ENCODE data around the gene CST3. TPM values are rescaled to one million over a fixed set of nuclear protein-coding genes. Genes with fewer than 3 reads are reported as not detected.
"Not testable (repeated sequence)": the region's sequence is repeated elsewhere in the genome, so short reads cannot be mapped to it uniquely, and the experiment has no call there.

The CST3 gene
- total RNA-seq, 1 donor from 2014 or later, result 63.6 TPM

DNA sequence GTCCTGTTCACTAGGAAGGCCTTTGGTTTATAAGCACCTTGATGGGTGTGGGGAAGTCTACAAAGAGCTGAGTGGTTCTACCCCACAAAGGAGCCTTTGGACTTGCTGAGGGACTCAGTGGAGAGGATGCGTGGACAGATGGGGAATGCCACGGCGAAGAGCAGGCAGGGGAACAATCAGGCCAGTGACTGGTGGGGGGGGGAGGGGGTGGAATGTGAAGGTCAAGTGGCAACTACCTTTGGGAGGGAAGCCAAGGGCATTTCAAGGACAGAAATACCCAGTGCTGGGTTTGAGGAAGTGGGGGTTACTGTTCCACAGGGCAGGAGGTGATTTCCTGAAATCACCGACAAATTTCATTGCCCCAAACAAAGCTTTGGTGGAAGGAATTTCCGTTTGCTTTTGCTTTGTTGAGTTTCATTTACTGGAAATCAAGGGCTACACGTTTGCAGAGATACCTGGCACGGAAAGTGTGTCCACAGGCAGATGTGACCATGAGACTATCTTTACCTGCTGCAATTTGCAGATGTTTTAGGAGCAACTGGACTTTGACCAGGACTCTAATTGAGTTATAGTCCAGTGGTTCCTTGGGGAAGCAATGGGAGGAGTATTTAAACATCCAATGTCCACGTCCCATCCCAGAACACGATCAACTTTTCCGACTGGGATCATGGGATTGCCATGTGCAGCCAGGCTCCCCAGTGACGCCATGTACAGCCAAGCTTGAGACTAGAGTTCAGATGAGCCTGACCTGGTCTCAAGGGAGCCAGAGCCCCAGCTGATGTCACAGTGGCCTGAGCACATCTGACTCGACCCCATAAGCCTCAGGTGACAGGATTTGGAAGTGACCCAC, 8.0 kb downstream of the CST3 start:
- DNase-seq (ENCODE audit: low spot score in 2 of 2) (no peak), FAIRE-seq (no peak)

DNA sequence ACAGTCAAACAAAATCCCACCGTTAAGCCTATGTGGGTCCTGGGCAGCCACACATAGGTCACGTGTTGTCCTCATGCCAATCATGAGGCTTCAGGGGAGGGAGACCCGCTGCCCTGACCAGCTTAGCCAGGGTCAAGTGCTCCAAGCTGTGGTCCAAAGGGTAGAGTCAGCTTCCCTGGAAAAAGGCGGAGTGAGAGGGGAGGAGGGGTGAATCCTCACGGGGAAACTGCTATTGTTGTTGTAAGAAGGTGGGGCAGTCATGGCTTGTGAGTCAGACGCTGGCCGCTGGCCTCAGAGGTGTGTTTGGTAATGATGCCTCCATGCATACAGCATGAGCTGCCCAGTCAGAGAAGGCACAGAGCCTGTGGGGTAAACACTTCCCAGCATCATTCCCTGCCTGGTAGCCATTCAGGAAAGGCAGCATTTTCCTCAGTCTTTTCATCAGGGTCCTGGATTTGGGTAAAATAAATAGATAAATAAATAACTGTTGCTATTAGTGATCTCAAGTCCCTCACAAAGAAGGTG, 8.7 kb downstream of the CST3 start:
- DNase-seq (ENCODE audit: low spot score in 2 of 2), result no peak
- FAIRE-seq, result no peak

DNA sequence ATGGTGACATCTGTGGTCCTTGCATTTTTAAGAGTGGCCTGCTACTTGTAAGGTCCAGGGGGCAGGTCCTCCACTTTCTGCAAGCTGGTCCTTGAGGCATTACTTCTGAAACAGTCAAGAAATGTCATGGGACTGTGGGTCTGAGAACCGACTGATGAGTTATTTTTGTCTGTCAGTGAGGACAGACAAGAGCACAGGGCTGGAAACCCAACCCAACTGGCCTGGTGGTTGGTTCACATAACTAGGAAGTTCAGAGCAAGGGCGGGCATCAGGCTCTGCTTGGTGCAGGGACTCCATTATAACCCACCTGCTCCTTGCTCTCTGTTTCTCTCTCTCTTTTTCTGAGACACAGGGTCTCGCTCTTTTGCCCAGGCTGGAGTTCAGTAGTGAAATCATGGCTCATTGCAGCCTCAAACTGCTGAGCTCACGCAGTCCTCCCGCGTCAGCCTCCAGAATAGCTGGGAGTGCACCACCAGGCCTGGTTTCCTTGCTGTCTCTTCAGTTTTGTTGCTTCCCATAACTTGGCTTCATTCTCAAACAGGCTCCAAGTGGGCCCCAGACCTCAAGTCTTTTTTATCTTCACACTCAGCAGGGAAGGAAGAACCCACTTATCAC, 9.2 kb downstream of the CST3 start:
- FAIRE-seq (no peak), DNase-seq (ENCODE audit: low spot score in 2 of 2) (no peak)

DNA sequence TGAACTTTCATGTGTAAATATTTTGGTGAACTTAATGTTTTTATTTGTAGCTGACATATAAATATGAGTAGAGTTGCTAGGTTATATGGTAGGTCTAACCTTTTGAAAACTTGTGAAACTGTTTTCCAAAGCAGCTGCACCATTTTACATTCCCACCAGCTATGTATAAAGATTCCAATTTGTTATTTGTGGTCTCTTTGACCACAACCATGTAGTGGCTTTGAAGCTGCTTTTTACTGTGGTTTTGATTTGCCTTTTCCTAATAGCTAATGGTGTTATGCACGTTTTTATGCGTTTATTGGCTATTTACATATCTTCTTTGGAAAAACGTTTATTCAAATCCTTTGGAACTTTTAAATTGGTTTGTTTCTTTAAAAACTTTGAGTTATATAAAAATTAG, 10.3 kb downstream of the CST3 start:
- FAIRE-seq (peak; percentile 51), DNase-seq (ENCODE audit: low spot score in 2 of 2) (no peak)

DNA sequence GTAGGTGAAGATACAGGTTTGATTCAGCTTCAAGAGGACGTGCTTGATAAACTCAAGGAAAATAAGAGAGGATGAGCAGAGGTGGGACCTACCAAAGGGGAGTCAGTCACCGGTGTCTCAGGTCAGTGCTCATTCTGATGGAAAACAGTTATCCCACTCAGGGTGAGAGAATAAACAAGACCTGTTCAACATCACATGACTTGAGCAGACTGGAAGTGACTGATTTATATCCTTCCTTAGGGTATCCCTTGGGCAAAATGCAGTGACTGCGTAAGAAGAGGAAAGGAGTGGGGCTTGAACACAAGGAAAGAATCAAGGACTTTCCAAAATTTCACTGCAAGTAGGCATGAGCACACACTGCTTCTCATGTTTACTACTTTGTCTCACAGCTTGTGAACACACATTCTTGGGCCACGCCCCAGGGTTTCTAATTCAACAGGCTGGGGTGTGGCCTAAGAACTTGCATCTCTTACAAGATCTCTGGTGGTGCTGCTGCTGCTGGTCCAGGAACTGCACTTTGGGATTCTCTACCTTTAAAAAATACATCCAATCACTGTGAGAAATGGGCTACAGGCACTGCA, 11.6 kb downstream of the CST3 start:
- DNase-seq (ENCODE audit: low spot score in 2 of 2) (no peak), FAIRE-seq (no peak)

DNA sequence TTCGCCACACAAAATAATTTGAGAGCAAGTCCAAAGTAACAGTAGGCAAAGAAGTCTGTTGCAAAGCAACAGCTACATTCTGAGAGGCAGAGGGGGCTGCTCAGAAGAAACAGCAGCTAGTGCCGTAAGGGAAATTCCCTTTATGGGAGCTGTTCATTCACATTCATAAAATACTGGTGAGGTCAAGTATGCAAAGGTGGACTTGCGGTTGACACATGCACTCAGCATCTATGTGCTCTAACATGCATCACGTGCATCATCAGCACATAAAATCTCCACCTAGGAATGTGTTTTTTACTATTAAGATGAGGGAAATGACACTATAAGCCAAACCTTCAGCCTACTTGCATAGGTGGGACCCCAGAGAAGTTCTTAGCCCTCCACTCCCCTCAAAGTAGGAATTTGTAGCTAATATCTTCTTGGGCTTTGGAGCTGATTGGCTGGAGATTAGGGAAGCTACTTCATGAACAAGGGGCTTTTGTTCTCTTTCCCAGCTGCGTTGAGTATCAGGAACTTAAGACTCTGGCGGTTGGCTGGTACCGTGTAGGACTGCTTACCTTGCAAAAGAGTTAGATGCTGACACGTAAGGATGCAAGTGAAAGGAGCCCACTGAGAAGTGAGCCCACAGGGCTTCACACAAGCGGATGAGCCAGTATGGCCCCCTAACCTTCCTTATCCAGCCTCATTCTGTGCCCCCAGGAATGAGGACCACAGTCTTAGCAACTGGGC, 12.4 kb downstream of the CST3 start:
- DNase-seq (ENCODE audit: low spot score in 2 of 2), result no peak
- FAIRE-seq, result no peak

DNA sequence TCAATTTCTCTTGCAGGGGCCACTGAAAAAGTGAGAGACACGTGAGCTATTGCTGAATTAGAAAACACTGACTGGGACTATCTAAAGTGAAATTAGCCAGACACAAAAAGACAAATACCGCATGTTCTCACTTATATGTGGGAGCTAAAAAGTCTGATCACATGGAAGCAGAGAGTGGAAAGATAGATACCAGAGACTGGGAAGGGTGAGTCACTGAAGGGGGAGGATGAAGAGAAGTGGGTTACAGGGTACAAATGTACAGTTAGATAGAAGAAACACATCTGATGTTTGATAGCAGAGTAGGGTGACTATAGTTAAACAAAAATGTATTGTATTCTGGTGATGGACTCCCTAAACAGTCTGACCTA, 13.4 kb downstream of the CST3 start:
- FAIRE-seq (no peak), DNase-seq (ENCODE audit: low spot score in 2 of 2) (no peak)

DNA sequence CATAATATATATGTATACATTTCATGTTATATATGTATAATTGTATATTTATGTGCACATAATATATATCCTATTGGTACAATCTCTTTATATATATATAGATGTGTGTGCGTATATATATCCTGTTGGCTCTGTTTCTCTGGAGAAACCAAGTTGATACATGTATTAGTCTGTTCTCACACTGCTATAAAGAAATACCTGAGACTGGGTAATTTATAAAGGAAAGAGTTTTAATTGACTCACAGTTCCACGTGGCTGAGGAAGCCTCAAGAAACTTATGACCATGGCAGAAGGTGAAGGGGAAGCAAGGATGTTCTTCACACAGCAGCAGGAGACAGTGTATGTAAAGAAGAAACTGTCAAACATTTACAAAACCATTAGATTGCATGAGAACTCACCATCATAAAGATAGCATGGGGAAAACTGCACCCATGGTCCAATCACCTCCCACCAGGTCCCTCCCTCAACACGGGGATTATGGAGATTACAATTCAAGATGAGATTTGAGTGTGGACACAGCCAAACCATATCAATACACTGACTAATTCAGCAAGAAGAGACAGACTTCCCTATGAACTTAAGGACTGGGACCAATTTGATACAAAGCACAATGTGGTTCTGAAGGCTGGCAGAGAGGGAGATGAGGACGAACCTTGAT, 14.0 kb downstream of the CST3 start:
- no peak for DNase-seq (ENCODE audit: low spot score in 2 of 2)
- no peak for FAIRE-seq

DNA sequence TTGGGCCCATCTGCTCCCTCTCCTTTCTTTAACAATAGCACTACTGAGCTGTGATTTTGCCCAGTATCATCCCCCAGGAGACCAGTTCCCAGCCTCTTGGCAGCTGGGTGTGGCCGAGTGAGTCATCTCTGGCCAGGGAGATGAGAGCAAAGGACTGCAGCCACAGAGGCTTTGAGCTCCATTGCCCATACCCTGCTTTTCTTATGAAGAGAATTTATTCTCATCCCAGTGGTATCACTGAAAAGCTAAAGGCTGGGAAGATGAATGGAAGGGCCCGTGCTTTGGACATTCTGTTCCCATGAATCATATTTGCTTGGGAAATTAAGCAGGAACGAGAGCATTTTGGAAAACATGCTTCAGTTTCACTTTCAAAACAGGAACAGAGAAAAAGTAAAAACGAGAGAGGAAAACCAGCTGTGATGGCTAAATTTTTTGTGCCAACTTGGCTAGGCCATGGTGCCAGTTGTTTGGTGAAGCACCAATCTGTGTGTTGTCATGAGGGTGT, 14.9 kb downstream of the CST3 start:
- DNase-seq (ENCODE audit: low spot score in 2 of 2) (peak in 1 of 2 donors; percentile 52), FAIRE-seq (no peak)

DNA sequence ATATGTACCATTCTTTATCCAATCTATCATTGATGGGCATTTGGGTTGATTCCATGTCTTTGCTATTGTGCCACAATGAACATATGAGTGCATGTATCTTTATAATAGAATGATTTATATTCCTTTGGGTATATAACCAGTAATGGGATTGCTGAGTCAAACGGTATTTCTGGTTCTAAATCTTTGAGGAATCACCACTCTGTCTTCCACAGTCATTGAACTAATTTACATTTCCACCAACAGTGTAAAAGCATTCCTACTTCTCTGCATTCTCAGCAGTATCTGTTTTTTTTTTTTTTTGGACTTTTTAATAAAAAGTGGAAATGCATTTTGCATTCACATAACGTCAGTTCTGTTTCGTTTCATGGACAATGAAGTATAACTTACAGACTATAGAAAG, 15.4 kb downstream of the CST3 start:
- not testable (repeated sequence) for FAIRE-seq

DNA sequence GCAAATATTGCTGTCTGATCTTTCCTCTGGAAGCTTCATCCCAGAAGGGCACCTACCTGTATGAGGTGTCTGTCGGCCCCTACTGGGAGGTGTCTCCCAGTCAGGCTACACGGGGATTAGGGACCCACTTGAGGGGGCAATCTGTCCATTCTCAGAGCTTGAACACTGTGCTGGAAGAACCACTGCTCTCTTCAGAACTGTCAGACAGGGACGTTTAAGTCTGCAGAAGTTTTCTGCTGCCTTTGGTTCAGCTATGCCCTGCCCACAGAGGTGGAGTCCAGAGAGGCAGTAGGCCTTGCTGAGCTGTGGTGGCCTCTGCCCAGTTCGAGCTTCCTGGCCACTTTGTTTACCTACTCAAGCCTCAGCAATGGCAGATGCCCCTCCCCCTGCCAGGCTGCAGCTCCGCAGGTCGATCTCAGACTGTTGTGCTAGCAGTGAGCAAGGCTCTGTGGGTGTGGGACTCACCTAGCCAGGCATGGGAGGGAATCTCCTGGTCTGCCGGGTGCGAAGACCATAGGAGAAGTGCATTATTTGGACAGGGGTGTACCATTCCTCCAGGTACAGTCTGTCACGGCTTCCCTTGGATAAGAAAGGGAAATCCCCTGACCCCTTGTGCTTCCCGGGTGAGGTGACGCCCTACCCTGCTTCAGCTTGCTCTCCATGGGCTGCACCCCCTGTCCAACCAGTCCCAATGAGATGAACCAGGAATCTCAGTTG, 16.9 kb downstream of the CST3 start:
- DNase-seq (ENCODE audit: low spot score in 2 of 2); FAIRE-seq: not testable (repeated sequence)

More for the DNA sequence above, 15.4 kb downstream of the CST3 start:
- DNase-seq (ENCODE audit: low spot score in 2 of 2), result not testable (repeated sequence)

DNA sequence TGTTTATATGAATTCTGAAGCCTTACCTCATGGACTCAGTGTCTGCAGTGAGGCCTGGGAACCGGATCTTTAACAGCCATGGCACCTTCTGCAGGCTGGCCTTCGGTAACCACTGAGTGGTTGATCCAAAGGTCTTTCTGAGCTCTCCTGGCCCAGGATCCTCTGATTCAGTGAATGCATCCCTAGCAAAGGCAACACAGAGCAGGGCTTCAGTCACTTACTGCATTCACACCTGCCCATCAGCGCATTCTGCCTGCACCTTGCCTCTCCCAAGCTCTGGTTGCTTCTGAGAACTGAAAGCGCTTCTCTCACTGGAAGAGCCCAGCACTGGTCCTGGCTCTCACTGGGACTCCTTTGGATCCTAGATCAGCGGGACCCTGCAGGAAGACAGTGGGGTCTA, 23.6 kb downstream of the CST3 start:
- FAIRE-seq, result no peak

DNA sequence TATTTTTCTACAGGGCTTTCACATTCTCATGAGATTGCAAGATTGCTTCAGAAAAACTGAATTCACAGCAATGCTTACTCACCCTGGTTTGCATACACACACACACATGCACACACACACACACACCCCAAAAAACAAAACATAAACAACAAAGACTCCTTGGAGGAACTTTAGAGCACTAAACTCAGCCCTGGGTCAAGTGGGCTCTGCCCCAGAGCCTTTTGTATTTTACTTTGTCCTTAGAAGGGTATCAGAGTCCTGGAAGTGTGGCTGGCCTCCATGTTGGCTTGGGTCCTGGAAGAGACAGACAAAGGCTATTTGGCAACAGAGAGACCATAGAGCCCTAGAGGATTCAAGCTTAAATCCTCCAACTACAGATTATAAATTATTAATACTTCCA, 24.1 kb downstream of the CST3 start:
- FAIRE-seq (no peak), DNase-seq (ENCODE audit: low spot score in 2 of 2) (no peak)

More for the DNA sequence above, 23.6 kb downstream of the CST3 start:
- no peak for DNase-seq (ENCODE audit: low spot score in 2 of 2)

DNA sequence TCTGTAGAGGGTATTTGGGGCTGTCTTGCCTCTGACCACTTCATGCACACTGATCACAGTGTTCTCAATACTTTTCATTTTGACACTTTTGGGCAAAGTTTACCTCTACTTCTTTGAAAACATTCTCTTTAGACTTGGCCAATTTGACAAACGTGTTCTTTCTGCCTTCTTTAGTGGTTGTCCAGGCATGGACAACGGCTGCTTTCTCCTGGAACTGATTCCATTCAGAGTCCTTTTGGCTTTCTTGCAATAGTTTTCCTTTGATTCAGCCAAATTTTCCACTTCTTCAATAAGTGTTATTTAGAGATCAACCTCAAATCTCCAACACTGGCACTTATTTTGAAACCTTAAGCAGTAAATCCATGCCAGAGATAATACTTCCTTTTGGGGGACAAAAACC, 25.4 kb downstream of the CST3 start:
- no peak for DNase-seq (ENCODE audit: low spot score in 2 of 2)
- no peak for FAIRE-seq

DNA sequence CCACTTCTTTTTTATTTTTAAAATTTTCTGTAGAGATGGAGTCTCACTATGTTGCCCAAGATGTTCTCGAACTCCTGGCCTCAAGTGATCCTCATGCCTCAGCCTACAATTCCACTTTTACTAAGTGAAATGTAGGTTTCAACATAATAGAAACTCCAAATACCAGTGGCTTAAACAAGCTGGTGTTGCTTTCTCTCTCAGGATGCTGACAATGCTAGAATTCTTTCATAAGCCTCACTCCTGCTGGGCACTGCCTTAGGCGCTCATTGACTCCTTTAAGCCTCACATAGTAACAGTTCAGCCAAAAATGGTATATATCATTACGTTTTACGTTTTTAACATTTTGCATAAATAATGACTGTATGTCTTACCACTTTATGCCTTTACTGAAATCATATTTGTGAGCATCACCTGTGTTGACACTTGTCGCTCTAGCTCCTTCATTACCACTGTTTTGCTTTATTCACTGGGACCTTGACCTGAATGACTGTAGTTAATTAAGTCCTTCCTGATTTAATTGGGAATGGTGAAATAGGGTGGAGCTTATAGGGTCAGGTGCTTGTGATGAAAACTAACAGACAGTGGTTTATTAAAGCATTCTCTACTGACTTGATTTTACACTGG, 28.2 kb downstream of the CST3 start:
- FAIRE-seq, result no peak
- DNase-seq (ENCODE audit: low spot score in 2 of 2), result no peak

DNA sequence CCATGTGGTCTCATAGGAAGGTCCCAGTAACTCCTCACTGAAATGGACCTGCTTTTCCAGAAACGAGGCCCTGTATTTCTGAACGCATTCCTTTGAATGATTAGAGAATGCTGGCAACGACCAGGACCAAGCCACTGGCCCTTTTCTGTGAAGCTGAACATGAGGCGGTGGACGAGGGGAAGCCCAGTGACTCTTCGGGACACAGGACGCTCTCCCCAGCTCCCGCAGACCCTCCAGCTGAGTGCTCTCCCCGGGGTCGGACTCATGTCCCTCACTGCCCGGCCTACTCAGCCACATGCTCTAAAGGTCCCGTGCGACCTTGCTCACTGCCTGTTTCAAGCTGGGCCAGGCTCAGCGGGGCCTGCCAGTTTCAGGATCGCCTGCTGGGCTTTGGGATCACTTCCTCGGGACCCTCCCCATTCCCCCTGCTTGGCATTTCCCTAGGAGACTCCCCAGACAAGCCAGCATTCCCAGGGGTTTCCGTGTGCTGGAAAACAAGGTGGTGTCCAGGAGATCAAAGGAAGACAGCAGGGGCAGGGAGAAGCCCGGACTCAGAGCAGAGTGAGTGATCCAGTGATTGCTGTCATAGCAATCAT, 29.4 kb downstream of the CST3 start:
- FAIRE-seq, result no peak
- no peak for DNase-seq (ENCODE audit: low spot score in 2 of 2)

DNA sequence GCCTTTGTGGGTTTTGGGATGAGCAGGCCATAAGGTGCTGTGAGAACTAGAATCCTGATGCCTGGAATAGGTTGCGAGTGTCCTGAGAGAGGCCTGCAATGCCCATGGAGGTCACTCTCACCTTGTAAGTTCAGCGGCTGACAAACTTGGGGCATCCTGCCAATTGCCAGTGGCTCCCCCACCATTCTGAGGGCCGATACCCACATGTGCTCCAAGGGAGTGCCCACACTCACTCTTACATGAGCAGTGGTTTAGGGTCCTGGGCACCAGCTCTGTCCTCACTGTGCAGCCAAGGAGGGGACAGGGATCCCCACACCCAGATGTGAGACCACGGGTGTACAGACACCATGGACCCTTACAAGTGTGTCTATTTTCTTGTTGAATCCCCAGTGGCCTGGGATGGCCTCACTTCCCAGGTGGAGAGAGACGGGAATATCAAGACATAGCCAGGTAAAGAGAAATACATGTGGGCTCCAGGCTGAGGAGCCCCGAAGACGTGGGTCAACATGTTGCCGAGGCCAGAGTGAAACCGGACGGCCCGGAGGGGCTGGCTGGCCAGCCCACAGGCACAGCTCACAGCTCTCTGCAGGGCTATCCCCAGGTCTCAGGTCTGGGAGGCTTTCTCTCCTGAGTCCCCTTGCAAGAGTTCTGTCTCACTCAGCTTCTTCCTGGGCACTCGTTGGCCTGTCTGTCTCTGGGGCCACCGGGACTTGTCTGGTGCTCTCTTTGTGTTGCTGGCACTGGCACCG, 30.1 kb downstream of the CST3 start:
- no peak for FAIRE-seq
- no peak for DNase-seq (ENCODE audit: low spot score in 2 of 2)

DNA sequence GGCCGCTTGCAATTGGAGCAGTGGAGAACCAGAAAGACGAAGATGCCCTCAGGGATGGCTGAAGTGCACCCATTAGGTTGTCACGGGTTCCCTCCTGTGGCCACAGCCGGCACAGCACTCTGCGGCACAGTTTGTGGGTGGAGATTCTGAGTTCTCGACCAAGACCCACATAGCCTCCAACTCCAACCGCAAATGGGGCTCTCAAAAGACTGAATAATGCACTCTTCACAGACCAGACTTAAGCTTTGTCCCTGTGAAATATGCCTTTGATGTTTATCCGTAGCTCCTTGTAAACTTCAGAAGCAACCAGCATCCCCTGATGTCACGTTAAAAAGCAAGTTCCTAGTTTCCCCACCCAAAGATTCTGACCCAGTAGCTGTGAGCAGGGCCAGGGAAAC, 31.1 kb downstream of the CST3 start:
- DNase-seq (ENCODE audit: low spot score in 2 of 2) (peak; percentile 39 to 88), FAIRE-seq (no peak)
